H9 (cell line): Measurements from ENCODE around the gene RORC. TPM values are rescaled to one million over a fixed set of nuclear protein-coding genes. Genes with fewer than 3 reads are reported as not detected.

Experiments used
- DNase-seq: peaks from one replicate; pipeline ENCODE4 v3.0.0-alpha.2; 2017
- H2AFZ ChIP-seq: one replicate; pipeline ENCODE4 v1.6.1; 2013; ENCODE audit warnings: mild to moderate bottlenecking, low read length, control low read depth, moderate library complexity
- H2AK5ac ChIP-seq: 2 replicates; pipeline ENCODE4 v1.6.1; 2013; ENCODE audit warnings: low read length, control low read depth, mixed read lengths; ENCODE audit not compliant: insufficient read length
- H2BK120ac ChIP-seq: one replicate; pipeline ENCODE4 v1.6.1; 2013; ENCODE audit warnings: low read depth, mild to moderate bottlenecking, low read length, control low read depth, inconsistent platforms; ENCODE audit not compliant: poor library complexity, severe bottlenecking
- H2BK12ac ChIP-seq: 2 replicates; pipeline ENCODE4 v1.6.1; 2013; ENCODE audit warnings: low read length, control low read depth, mixed read lengths, low read depth; ENCODE audit not compliant: insufficient read length
- H2BK15ac ChIP-seq: 2 replicates; pipeline ENCODE4 v1.6.1; 2013; ENCODE audit warnings: low read depth, low read length, control low read depth
- H2BK20ac ChIP-seq: one replicate; pipeline ENCODE4 v1.6.1; 2013; ENCODE audit warnings: low read depth, mild to moderate bottlenecking, low read length, control low read depth, inconsistent platforms; ENCODE audit not compliant: poor library complexity, severe bottlenecking
- H2BK5ac ChIP-seq: 2 replicates; pipeline ENCODE4 v1.6.1; 2013; ENCODE audit warnings: low read length, control low read depth, mixed read lengths; ENCODE audit not compliant: insufficient read length
- H3K14ac ChIP-seq: 2 replicates; pipeline ENCODE4 v1.6.1; 2013; ENCODE audit warnings: low read length, control low read depth; ENCODE audit not compliant: insufficient read depth
- H3K18ac ChIP-seq: 2 replicates; pipeline ENCODE4 v1.6.1; 2013; ENCODE audit warnings: low read depth, mild to moderate bottlenecking, mixed read lengths, low read length, control low read depth; ENCODE audit not compliant: insufficient read length
- H3K23ac ChIP-seq: 2 replicates; pipeline ENCODE4 v1.6.1; 2013; ENCODE audit warnings: low read length, control low read depth, mixed read lengths, low read depth; ENCODE audit not compliant: insufficient read length
- H3K23me2 ChIP-seq: 2 replicates; pipeline ENCODE4 v1.6.1; 2013; ENCODE audit warnings: low read depth, mild to moderate bottlenecking, mixed read lengths, low read length, control low read depth; ENCODE audit not compliant: insufficient read length, poor library complexity, severe bottlenecking
- H3K27ac ChIP-seq: 2 replicates; pipeline ENCODE4 v1.5.1; 2013; ENCODE audit warnings: low read length, control low read depth, mixed read lengths, low read depth; ENCODE audit not compliant: insufficient read length
- H3K27me3 ChIP-seq: 2 replicates; pipeline ENCODE4 v1.6.1; 2013; ENCODE audit warnings: low read length, control low read depth, inconsistent platforms; ENCODE audit not compliant: insufficient read depth
- H3K4ac ChIP-seq: 2 replicates; pipeline ENCODE4 v1.6.1; 2013; ENCODE audit warnings: low read depth, mild to moderate bottlenecking, control low read depth, inconsistent platforms, low read length, moderate library complexity
- H3K4me1 ChIP-seq: 2 replicates; pipeline ENCODE4 v1.6.1; 2013; ENCODE audit warnings: low read length, control low read depth, inconsistent platforms; ENCODE audit not compliant: insufficient read depth
- H3K4me2 ChIP-seq: 2 replicates; pipeline ENCODE4 v1.6.1; 2013; ENCODE audit warnings: low read length, control low read depth, mixed read lengths; ENCODE audit not compliant: insufficient read length, insufficient read depth
- H3K56ac ChIP-seq: 2 replicates; pipeline ENCODE4 v1.6.1; 2013; ENCODE audit warnings: low read depth, mild to moderate bottlenecking, mixed read lengths, low read length, control low read depth; ENCODE audit not compliant: insufficient read length
- H3K79me1 ChIP-seq: 2 replicates; pipeline ENCODE4 v1.6.1; 2013; ENCODE audit warnings: low read depth, mild to moderate bottlenecking, moderate library complexity, low read length, control low read depth, inconsistent platforms; ENCODE audit not compliant: insufficient read depth, poor library complexity, severe bottlenecking
- H3K79me2 ChIP-seq: 2 replicates; pipeline ENCODE4 v1.6.1; 2013; ENCODE audit warnings: low read length, control low read depth, inconsistent platforms; ENCODE audit not compliant: insufficient read depth
- H3K9ac ChIP-seq: 2 replicates; pipeline ENCODE4 v1.6.1; 2013; ENCODE audit warnings: low read length, control low read depth, mixed read lengths; ENCODE audit not compliant: insufficient read length; ENCODE audit errors: extremely low read depth
- H3K9me3 ChIP-seq: one replicate; pipeline ENCODE4 v1.6.1; 2013; ENCODE audit warnings: low read depth, low read length, inconsistent platforms; ENCODE audit not compliant: control insufficient read depth
- H3T11ph ChIP-seq: one replicate; pipeline ENCODE4 v1.6.1; 2013; ENCODE audit warnings: mild to moderate bottlenecking, low read length, control low read depth, inconsistent platforms
- H4K20me1 ChIP-seq: one replicate; pipeline ENCODE4 v1.6.1; 2013; ENCODE audit not compliant: control insufficient read depth, insufficient read length, insufficient read depth
- H4K5ac ChIP-seq: 2 replicates; pipeline ENCODE4 v1.6.1; 2013; ENCODE audit warnings: low read depth, mild to moderate bottlenecking, mixed read lengths, low read length, control low read depth; ENCODE audit not compliant: insufficient read length
- H4K8ac ChIP-seq: replicated peaks from 2 replicates; pipeline ENCODE4 v1.6.1; 2013; ENCODE audit warnings: low read length, control low read depth, mixed read lengths, low read depth; ENCODE audit not compliant: insufficient read length
- H4K91ac ChIP-seq: 2 replicates; pipeline ENCODE4 v1.6.1; 2013; ENCODE audit warnings: low read depth, mild to moderate bottlenecking, moderate library complexity, mixed read lengths, low read length, control low read depth; ENCODE audit not compliant: insufficient read length
- H3K27ac Mint-ChIP-seq, 3 experiments: 2 replicates in 2 of 3; 3 replicates in 1 of 3; pipeline ENCODE4 v1.8.0; 2020 to 2021; ENCODE audit warnings: mixed read lengths in 3 of 3, mild to moderate bottlenecking in 1 of 3, moderate library complexity in 1 of 3
- H3K27me3 Mint-ChIP-seq: 2 replicates; pipeline ENCODE4 v1.8.0; 2021; ENCODE audit warnings: low read depth, mild to moderate bottlenecking, moderate library complexity, mixed read lengths
- H3K36me3 Mint-ChIP-seq, 3 experiments: 2 replicates in 2 of 3; 3 replicates in 1 of 3; pipeline ENCODE4 v1.8.0; 2020 to 2021; ENCODE audit warnings: low read depth in 3 of 3, mixed read lengths in 3 of 3; ENCODE audit not compliant: insufficient read depth in 1 of 3
- H3K4me1 Mint-ChIP-seq, 2 experiments: 2 replicates each; pipeline ENCODE4 v1.8.0; 2020; ENCODE audit warnings: mixed read lengths in 2 of 2
- H3K4me3 Mint-ChIP-seq, 2 experiments: 2 replicates in 1 of 2; 3 replicates in 1 of 2; pipeline ENCODE4 v1.8.0; 2020 to 2021; ENCODE audit warnings: mild to moderate bottlenecking in 2 of 2, mixed read lengths in 2 of 2, moderate library complexity in 1 of 2
- H3K9me3 Mint-ChIP-seq, 2 experiments: 2 replicates in 1 of 2; 3 replicates in 1 of 2; pipeline ENCODE4 v1.8.0; 2020; ENCODE audit warnings: mild to moderate bottlenecking in 2 of 2, mixed read lengths in 2 of 2, moderate library complexity in 1 of 2
- CTCF ChIP-seq: fragments of 200-600 bp; sonication (generic); conservative IDR thresholded peaks from 3 replicates; pipeline ENCODE4 v1.8.0; 2021; ENCODE audit warnings: antibody characterized with exemption, mild to moderate bottlenecking
- WGBS: extraction: QIAGEN DNeasy Blood & Tissue Kit; methylation state at CpG from one replicate; pipeline ENCODE4 v1.1.7; 2013; ENCODE audit warnings: missing lambda C conversion rate, low lambda C conversion rate, mixed read lengths; ENCODE audit not compliant: insufficient read length; ENCODE audit errors: extremely low coverage; 5-methylcytosine and 5-hydroxymethylcytosine counted together
- total RNA-seq: library from RNA; stranded (reverse); gene quantifications from 2 replicates; pipeline ENCODE4 v1.2.1, GENCODE V29; 2021

The RORC gene
- total RNA-seq, 1 experiment from 2014 or later = 0.52 TPM

- no peak overlapping the region for H2AFZ ChIP-seq
- Mint-ChIP-seq H3K9me3 (no peaks in the 10 kb centered on the region), H3K36me3 (no peaks in the 10 kb centered on the region), H3K27me3 (peaks cover 5% of the 10 kb centered on the region; the same call in 1 of the 2 replicates), H3K4me1 (peaks cover 7 to 16% of the 10 kb centered on the region in 2 experiments; a peak in 3 of 4 replicates), H3K4me3 (no peak overlapping the region), H3K27ac (no peak overlapping the region; a peak in 1 of 7 replicates)
- H2BK15ac ChIP-seq = no peak overlapping the region
- no peaks in the 10 kb centered on the region for H3K79me1 ChIP-seq
- no peak overlapping the region for H3K14ac ChIP-seq
- no peak overlapping the region for H3K56ac ChIP-seq
- H3K4me1 ChIP-seq = no peaks in the 10 kb centered on the region
- no peak overlapping the region for H3K4ac ChIP-seq
- H3K79me2 ChIP-seq = no peaks in the 10 kb centered on the region
- H3K4me2 ChIP-seq = no peak overlapping the region
- no peak for TF ChIP-seq CTCF
- no peak for DNase-seq
- no peaks in the 10 kb centered on the region for H4K20me1 ChIP-seq
- H4K5ac ChIP-seq = no peak overlapping the region
- H2BK20ac ChIP-seq = no peak overlapping the region
- no peak overlapping the region for H2AK5ac ChIP-seq
- no peak overlapping the region for H3K18ac ChIP-seq
- no peaks in the 10 kb centered on the region for H3K27me3 ChIP-seq
- no peak overlapping the region for H4K8ac ChIP-seq
- H3K9me3 ChIP-seq = no peaks in the 10 kb centered on the region
- WGBS = no CpG with 5 or more reads among the region's 12 CpGs
- H3K9ac ChIP-seq = no peak overlapping the region
- H2BK12ac ChIP-seq = no peak overlapping the region
- H2BK5ac ChIP-seq = no peak overlapping the region
- H3K23ac ChIP-seq = no peak overlapping the region
- H4K91ac ChIP-seq = no peak overlapping the region
- H3K27ac ChIP-seq = no peak overlapping the region
- H3T11ph ChIP-seq = no peak overlapping the region
- H3K23me2 ChIP-seq = no peaks in the 10 kb centered on the region
- no peak overlapping the region for H2BK120ac ChIP-seq
Measured at GRCh38 chr1:151815716-151816327, 15.8 kb downstream of the RORC start.
